ENCODE data around the gene EDNRA.

DNA sequence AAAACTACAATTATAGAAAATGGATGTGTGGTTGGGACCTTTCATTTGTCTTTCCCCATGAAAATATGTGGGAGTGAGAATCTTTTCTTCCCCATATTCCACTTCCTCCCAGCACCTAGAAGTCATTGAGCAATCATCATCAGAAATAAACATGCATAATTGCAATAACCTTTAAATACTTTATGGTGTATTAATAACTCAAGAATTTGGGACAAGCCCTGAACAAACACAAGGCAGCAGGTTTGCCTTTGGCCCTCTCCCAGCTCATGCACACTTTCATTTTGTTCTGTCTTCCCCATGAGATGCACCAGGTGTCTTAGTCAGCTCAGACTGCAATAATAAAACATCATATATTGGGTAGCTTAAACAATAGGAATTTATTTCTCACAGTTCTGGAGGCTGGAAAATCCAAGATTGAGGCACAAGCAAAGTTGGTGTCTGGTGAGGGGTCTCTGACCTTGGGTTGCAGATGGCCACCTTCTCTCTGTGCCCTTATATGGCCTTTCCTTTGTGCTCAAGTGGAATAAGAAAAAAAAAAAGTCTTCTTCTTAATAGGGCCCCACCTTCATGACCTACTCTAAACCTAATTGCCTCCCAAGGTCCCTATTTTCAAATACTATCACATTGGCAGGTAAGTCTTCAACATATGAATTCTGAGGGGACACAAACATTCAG, 101.6 kb downstream of the EDNRA start:
- TF ChIP-seq SUZ12 (IDR thresholded peaks at IDR 0.05) (no peak), FOXK2 (IDR thresholded peaks at IDR 0.05) (no peak)

Measured in HEK293T (cell line).